GM12864 (cell line): Measurements from ENCODE around the gene BRI3.

ENCODE experiments used
- DNase-seq: peaks from one replicate; pipeline ENCODE4 v3.0.0-alpha.2; 2011; ENCODE audit warnings: low read depth
- H3K4me3 ChIP-seq: 2 replicates; pipeline ENCODE4 v1.5.1; 2011; ENCODE audit warnings: mild to moderate bottlenecking, low read depth, low read length, control low read depth
- CTCF ChIP-seq: IDR thresholded peaks from 2 replicates; pipeline ENCODE4 v1.5.1; 2011; ENCODE audit warnings: low read depth, mild to moderate bottlenecking, moderate library complexity, low read length, control low read depth, inconsistent platforms; ENCODE audit errors: missing control alignments

The BRI3 gene

GRCh38 chr7:98293746-98294145 lies 12.3 kb downstream of the BRI3 start:
- no peak overlapping the region for H3K4me3 ChIP-seq
- no peak for TF ChIP-seq CTCF
- DNase-seq: no peak

GRCh38 chr7:98294326-98294725 lies 12.8 kb downstream of the BRI3 start:
- no peak for TF ChIP-seq CTCF
- no peak for DNase-seq
- H3K4me3 ChIP-seq: no peak overlapping the region

- TF ChIP-seq CTCF: peak; percentile 69
- no peak for DNase-seq
- no peak overlapping the region for H3K4me3 ChIP-seq
Measured at GRCh38 chr7:98294798-98295382, 13.4 kb downstream of the BRI3 start.

GRCh38 chr7:98295467-98296192 lies 14.1 kb downstream of the BRI3 start:
- TF ChIP-seq CTCF: no peak
- no peak overlapping the region for H3K4me3 ChIP-seq
- DNase-seq: no peak

GRCh38 chr7:98296833-98297232 lies 15.3 kb downstream of the BRI3 start:
- H3K4me3 ChIP-seq: no peak overlapping the region
- no peak for DNase-seq

GRCh38 chr7:98297626-98298286 lies 16.3 kb downstream of the BRI3 start:
- DNase-seq: no peak
- H3K4me3 ChIP-seq: no peak overlapping the region
- TF ChIP-seq CTCF: no peak

More at GRCh38 chr7:98296833-98297232, 15.3 kb downstream of the BRI3 start:
- TF ChIP-seq CTCF: no peak
